Ectodermal cell (in vitro differentiated cells): Measurements from ENCODE around the gene APOBEC3G.

ENCODE experiments used
- H3K27ac ChIP-seq: 2 replicates; pipeline ENCODE4 v1.7.0; 2013; ENCODE audit warnings: mild to moderate bottlenecking, low read depth, low read length; ENCODE audit not compliant: insufficient read depth, poor library complexity, severe bottlenecking
- H3K27me3 ChIP-seq: 2 replicates; pipeline ENCODE4 v1.7.0; 2013; ENCODE audit warnings: mild to moderate bottlenecking, low read length; ENCODE audit not compliant: insufficient read depth, control insufficient read depth, poor library complexity, severe bottlenecking
- H3K36me3 ChIP-seq: one replicate; pipeline ENCODE4 v1.7.0; 2013; ENCODE audit warnings: low read length; ENCODE audit not compliant: control insufficient read depth, insufficient read depth
- H3K4me1 ChIP-seq: one replicate; pipeline ENCODE4 v1.7.0; 2013; ENCODE audit warnings: low read length; ENCODE audit not compliant: control insufficient read depth, insufficient read depth
- H3K4me3 ChIP-seq: 2 replicates; pipeline ENCODE4 v1.7.0; 2013; ENCODE audit warnings: low read depth, low read length, control low read depth; ENCODE audit not compliant: insufficient read depth
- H3K9me3 ChIP-seq: 2 replicates; pipeline ENCODE4 v1.7.0; 2013; ENCODE audit warnings: mild to moderate bottlenecking, low read length, moderate library complexity; ENCODE audit not compliant: control insufficient read depth
- WGBS, 2 experiments: methylation state at CpG; one replicate each; pipeline ENCODE4 v1.1.7; 2013; ENCODE audit warnings: missing lambda C conversion rate in 2 of 2; 5-methylcytosine and 5-hydroxymethylcytosine counted together

Gene APOBEC3G

GRCh38 chr22:39080052-39080762, 3.1 kb downstream of the APOBEC3G start:
- Histone ChIP-seq H3K27ac (no peak overlapping the region), H3K4me1 (no peaks in the 10 kb centered on the region), H3K36me3 (no peaks in the 10 kb centered on the region), H3K27me3 (no peaks in the 10 kb centered on the region), H3K4me3 (no peak overlapping the region), H3K9me3 (no peaks in the 10 kb centered on the region)
- 90 to 91% methylated on average over 9 of the region's 9 CpGs for WGBS, 2 experiments

GRCh38 chr22:39081016-39081415, 3.9 kb downstream of the APOBEC3G start:
- Histone ChIP-seq H3K36me3 (no peaks in the 10 kb centered on the region), H3K27me3 (no peaks in the 10 kb centered on the region), H3K4me3 (no peak overlapping the region), H3K27ac (no peak overlapping the region), H3K9me3 (no peaks in the 10 kb centered on the region), H3K4me1 (no peaks in the 10 kb centered on the region)
- WGBS, 2 experiments: 95 to 96% methylated on average over 12 of the region's 12 CpGs

GRCh38 chr22:39081598-39081997, 4.5 kb downstream of the APOBEC3G start:
- Histone ChIP-seq H3K27ac (no peak overlapping the region), H3K4me3 (no peak overlapping the region), H3K9me3 (no peaks in the 10 kb centered on the region), H3K27me3 (no peaks in the 10 kb centered on the region), H3K36me3 (no peaks in the 10 kb centered on the region), H3K4me1 (no peaks in the 10 kb centered on the region)
- WGBS, 2 experiments: 80 to 83% methylated on average over 8 of the region's 8 CpGs

GRCh38 chr22:39083212-39084165, 6.4 kb downstream of the APOBEC3G start:
- Histone ChIP-seq H3K9me3 (no peaks in the 10 kb centered on the region), H3K36me3 (no peaks in the 10 kb centered on the region), H3K27me3 (no peaks in the 10 kb centered on the region), H3K27ac (no peak overlapping the region), H3K4me1 (peaks cover 13% of the 10 kb centered on the region), H3K4me3 (no peak overlapping the region)
- WGBS, 2 experiments: 86 to 89% methylated on average over 13 to 14 of the region's 14 CpGs

GRCh38 chr22:39084666-39085065, 7.6 kb downstream of the APOBEC3G start:
- Histone ChIP-seq H3K9me3 (no peaks in the 10 kb centered on the region), H3K27ac (no peak overlapping the region), H3K27me3 (no peaks in the 10 kb centered on the region), H3K36me3 (no peaks in the 10 kb centered on the region), H3K4me1 (peaks cover 13% of the 10 kb centered on the region), H3K4me3 (no peak overlapping the region)
- 91 to 93% methylated on average over 8 of the region's 8 CpGs for WGBS, 2 experiments

- Histone ChIP-seq H3K27me3 (no peaks in the 10 kb centered on the region), H3K4me3 (no peak overlapping the region), H3K9me3 (no peaks in the 10 kb centered on the region), H3K27ac (no peak overlapping the region), H3K4me1 (peaks cover 13% of the 10 kb centered on the region), H3K36me3 (no peaks in the 10 kb centered on the region)
- WGBS, 2 experiments: 83 to 88% methylated on average over 6 of the region's 6 CpGs
Measured at GRCh38 chr22:39087098-39087497, 10.0 kb downstream of the APOBEC3G start.

GRCh38 chr22:39087881-39088684, 11.0 kb downstream of the APOBEC3G start:
- Histone ChIP-seq H3K27me3 (no peaks in the 10 kb centered on the region), H3K4me1 (peaks cover 13% of the 10 kb centered on the region), H3K9me3 (no peaks in the 10 kb centered on the region), H3K27ac (no peak overlapping the region), H3K4me3 (no peak overlapping the region), H3K36me3 (no peaks in the 10 kb centered on the region)
- WGBS, 2 experiments: 60 to 61% methylated on average over 18 of the region's 18 CpGs

GRCh38 chr22:39088685-39089032, 11.6 kb downstream of the APOBEC3G start:
- H3K36me3 ChIP-seq: no peaks in the 10 kb centered on the region
- H3K27me3 ChIP-seq: no peaks in the 10 kb centered on the region
- H3K4me3 ChIP-seq: no peak overlapping the region
- H3K4me1 ChIP-seq: peaks cover 13% of the 10 kb centered on the region
- no peak overlapping the region for H3K27ac ChIP-seq
- no peaks in the 10 kb centered on the region for H3K9me3 ChIP-seq
- WGBS, 2 experiments: 88 to 92% methylated on average over 5 of the region's 5 CpGs

- H3K27ac ChIP-seq: no peak overlapping the region
- WGBS, 2 experiments: 90 to 96% methylated on average over 6 of the region's 6 CpGs
Measured at GRCh38 chr22:39089928-39090327, 12.9 kb downstream of the APOBEC3G start.

More at GRCh38 chr22:39089928-39090327, 12.9 kb downstream of the APOBEC3G start:
- Histone ChIP-seq H3K4me3 (no peak overlapping the region), H3K4me1 (peaks cover 13% of the 10 kb centered on the region), H3K9me3 (no peaks in the 10 kb centered on the region), H3K27me3 (no peaks in the 10 kb centered on the region), H3K36me3 (no peaks in the 10 kb centered on the region)
